Left kidney (tissue), 2 donors: ENCODE measurements around the gene TMTC1. TPM values are rescaled to one million over a fixed set of nuclear protein-coding genes. Genes with fewer than 3 reads are reported as not detected.
"Not testable (repeated sequence)": the region's sequence is repeated elsewhere in the genome, so short reads cannot be mapped to it uniquely, and the experiment has no call there.

ENCODE experiments used
- DNase-seq: peaks from one replicate; pipeline ENCODE4 v3.0.0-alpha.2; 2013
- polyA plus RNA-seq: library from polyadenylated mRNA; unstranded; fragments of 120-200 nt; gene quantifications from one replicate; pipeline ENCODE4 v1.2.1, GENCODE V29; 2013; ENCODE audit not compliant: insufficient read length

The TMTC1 gene
- polyA plus RNA-seq, 1 donor, result 26.2 TPM

DNA sequence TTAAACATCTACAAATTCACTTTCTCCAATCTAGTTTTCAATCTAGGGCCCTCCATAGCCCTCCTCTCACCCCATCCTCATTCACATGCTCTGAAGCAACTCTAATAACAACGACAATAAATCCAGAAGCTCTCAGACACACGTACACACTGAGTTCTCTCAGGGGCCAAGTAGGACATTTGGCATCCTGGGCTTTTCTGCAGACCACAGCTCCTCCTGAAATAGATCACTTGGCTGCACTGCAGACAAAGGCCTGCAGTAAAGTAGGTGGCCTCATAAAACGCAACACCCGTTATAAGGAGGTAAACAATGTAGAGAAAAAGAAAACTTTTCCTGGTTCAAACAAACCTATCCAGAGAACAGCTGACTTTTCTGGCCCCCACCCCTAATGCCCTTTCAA is 111.2 kb downstream of the TMTC1 start:
- no peak for DNase-seq

DNA sequence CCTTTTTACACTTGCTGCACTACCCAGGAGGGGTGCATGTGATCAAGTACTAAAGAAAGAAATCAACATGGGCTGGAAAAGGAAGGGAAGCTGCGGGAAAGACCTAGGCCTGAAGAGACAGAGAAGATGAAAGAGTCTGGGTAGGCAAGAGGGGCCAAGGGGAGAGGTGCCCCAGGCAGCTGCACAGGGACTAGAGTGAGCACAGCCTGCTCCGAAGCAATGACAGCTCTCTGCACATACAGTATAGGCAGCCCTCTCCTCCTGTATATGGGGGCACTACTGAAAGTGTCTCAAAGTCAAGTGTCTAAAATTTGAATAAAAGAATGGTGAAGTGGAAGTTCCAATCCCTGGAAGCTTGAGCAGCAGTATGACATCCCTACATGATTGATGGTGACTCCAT is 112.0 kb downstream of the TMTC1 start:
- no peak for DNase-seq

DNA sequence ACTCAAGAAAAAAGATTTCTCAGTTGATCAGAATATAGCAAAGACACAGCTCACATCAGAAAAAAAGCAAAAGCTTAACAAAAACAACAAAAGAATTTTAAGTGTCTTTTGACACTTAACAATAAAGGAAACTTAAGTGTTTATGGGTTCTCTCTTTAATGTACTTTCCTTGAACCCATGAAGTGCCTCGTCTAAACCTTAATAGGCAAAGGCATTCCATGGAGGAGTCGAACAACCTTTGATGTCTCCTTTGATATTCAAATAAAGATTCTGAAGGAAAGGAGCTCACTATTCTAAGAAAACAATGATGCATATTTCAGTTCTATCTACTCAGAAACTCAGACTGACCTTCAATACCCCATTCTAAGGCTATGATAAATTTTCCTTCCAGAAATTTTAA is 116.7 kb downstream of the TMTC1 start:
- no peak for DNase-seq

DNA sequence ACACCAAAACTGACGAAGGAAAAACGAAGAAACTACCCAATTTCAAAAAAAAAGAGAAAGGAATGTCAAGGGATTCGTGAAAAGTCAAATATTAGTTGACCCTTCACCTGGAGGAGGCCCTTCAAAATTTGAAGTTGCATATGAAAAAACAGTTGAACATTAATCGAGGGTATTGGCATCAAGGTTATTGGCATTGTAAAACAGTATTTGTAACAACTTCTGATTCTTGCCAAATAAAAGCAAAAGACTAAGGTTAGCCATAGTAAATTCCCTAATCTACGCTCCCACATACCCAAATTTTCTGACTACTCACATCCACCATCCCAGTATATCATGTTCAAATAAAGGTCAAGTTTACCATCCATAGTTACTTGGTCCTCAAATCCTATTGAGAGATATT is 118.6 kb downstream of the TMTC1 start:
- no peak for DNase-seq

DNA sequence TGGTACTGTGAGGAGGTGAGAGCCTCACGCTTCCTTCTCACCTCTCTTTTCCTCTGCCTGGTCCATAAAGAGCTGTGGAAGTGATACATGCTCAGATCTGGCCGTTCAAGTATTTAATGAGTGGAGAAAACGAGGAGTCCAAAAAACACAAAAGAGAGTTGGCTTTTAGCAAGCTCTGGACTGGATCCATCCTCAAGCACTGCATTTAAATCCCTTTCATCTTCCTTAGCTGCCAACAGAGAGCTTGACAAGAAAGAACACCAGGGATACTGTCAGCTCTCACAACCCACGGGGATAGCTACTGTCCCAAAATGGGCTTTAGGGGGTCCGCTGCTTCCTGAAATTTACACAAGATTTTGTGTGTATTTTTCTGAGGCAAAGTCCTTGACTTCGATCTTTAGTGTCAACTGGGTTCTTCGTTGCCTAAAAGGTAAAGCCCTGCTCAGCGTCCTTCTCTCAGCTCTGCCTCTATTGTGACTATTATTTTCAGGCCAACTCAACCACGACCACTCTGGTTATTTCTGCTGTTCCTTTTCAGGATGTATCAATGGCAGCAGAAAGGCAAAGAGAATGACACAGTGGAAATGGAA is 120.9 kb downstream of the TMTC1 start:
- no peak for DNase-seq

DNA sequence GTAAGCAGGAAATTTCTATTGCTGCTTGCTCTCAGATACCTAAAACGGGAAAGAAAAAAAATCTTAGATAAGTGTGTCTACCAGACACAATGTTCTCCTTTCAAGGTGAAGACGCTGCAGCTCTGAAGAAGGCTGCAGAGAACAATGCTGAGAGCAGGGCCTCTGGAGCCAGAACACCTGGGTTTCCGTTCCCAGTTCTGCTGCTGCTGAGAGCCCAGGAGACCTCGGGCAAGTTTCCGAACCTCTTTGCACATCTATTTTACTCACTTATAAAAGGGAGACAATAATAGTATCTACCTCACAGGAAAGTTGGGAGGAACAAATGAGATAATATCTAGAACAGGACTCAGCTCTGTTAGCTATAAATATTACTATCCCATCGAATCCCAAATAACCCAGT is 122.9 kb downstream of the TMTC1 start:
- no peak for DNase-seq

DNA sequence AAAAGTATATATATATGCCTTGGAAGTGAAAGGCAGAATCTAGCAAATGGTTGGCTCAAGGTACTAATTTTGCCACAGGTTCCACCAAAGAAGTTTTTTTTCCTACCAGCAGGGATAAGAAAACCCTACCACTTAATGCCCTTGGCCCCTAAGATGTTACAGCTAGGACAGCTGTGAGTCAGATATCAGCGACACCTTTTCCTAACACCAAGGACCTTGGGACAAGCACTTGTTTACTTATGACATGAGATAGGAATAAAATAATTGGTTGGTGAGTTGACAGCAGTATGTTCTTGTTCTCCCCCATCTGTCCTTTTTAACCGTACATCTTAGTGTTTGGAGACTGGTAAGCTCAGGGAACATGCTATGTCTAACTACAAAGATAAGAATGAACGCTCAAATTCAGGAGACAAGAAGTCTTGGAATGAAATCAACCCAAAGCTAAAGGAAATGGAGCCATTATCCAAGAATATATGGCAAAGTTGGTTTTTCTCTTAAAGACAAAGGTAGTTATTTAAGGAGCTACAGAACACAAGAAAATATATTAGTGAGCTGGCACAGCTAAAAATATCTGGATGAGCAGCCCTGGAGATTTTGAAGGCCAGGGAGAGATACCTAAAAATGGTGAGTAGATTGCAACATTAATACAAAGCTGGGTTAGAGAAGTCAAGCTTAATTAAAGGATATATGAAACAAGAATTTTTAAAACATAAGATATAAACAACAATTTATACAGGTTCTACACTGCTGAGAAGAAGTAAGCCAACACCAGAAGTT is 126.8 kb downstream of the TMTC1 start:
- no peak for DNase-seq

DNA sequence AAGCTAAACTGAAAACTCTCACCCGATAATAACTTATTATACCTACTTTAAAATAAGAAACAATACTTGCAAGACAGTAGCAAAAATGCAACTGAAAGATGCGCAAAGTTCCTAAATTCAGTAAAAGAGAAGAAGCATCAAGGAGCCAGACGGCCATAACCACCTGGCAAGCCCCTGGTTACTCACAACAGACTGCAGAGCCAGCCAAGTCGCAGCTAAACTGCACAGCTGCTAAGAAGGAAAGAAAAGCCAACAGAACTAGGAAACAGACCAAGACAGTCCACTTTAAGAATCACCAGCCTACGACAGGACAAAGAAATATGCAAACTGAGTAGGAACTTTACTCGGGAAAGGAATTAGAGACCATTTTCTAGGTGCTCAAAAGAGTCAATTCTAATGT is 127.9 kb downstream of the TMTC1 start:
- DNase-seq, result no peak

DNA sequence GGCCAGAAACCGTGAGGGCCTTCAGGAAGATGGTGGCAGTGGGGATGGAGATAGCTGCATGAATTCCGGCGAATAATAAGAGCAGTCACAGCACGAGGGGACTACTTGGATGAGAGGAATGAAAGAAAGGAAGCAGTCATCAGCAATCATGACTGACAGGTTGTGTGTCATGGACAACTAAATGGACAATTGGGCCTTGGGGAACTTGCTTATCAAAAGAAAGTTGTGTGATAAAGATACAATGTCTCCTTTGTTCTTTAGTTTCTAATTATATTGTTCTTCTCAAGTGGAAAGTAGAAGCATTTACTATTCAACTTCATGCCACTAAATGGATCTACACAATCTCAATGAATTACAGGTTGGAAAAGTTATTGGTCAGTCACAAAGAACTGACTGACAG is 130.5 kb downstream of the TMTC1 start:
- no peak for DNase-seq

DNA sequence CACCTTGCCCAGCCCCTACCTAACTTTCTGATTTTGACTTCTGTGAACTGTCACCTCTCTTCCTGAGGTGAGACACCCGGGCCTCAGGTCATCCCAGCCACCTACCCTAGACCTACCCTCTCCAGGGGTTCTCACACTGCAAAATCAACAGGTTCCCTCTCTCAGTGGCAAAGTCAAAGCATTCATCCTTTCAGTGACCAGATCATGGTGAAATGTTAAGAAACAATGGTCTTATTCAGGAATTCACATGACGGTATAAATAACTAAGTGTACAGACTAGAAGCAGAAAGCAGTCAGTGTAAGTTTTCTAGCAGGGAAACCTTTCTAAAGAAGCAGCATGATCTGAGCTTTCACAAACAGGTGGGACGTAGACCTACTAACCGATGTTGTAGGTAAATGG is 133.4 kb downstream of the TMTC1 start:
- DNase-seq, result no peak

DNA sequence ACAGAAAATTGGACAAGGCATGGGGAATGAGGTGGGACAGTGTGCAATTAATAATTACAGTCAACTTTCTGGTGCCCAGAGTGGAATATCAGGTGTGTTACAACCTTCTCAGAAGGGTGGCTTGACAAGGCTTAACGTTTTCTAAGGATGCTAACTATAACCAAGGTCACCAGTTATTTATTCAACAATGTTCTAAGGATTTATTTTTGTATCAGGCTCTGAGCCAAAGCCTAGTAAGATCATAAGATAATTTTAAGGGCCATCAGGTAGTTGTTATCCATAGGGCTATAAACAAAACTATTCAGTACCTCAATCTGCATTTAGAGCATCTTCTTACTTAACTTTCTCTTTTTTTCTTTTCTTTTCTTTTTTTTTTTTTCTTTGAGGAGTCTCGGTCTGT is 134.0 kb downstream of the TMTC1 start:
- DNase-seq, result no peak

DNA sequence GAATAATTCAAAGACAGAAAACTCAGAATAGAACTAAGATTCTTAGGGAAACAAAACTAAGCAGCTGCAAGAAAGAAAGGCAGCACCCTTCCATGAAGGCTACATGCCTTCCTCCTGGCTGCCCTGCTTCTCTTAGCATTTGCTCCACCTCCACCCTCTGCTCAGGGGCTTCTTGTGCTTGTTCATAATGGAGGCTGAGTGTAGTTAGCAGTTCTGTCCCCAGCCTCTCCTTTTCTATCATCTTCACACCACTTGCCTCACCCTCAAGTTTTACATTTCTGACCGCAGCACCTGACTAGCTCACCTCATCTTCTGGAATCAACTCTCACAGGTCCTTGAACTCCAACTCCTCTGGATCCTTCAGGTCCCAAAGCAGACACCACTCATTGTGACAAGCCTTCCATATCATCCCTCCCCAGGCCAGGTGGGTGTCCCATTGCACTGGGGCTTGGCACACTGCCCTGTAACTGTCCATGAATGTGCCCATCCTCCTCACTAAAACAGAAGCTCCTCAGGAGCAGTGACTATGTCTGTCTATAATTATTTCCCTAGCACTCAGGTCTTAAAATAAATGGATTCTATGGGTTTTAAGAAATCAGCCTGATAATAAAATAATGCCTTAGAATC is 139.1 kb downstream of the TMTC1 start:
- DNase-seq, result no peak

DNA sequence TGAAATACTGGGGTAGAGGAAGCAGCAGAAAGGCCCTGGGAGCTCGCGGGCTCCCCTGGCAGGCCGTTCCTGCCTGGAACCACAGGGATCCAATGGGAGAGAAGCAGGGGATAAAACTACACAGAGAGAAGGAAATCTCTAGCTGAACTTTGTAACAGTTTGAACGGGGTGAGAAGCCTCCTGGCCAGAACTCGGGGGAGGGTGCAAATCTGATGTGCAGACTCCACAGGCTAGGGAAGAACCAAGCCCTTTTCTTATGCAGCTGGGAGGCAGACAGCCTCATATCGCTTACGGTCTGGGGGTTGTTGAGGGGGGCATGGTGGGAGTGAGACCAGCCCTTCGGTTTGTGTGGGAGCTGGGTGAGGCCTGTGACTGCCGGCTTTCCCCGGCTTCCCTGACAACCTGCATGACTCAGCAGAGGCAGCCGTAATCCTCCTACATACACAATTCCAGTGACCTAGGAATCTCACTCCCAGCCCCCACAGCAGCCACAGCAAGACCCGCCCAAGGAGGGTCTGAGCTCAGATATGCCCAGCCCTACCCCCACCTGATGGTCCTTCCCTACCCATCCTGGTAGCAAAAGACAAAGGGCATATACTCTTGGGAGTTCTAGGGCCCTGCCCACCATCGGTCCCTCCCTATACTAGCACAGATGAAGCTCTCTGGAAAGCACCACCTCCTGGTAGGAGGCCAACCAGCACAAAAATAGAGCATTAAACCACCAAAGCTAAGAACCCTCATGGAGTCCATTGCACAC is 143.0 kb downstream of the TMTC1 start:
- DNase-seq, result peak; percentile 31

DNA sequence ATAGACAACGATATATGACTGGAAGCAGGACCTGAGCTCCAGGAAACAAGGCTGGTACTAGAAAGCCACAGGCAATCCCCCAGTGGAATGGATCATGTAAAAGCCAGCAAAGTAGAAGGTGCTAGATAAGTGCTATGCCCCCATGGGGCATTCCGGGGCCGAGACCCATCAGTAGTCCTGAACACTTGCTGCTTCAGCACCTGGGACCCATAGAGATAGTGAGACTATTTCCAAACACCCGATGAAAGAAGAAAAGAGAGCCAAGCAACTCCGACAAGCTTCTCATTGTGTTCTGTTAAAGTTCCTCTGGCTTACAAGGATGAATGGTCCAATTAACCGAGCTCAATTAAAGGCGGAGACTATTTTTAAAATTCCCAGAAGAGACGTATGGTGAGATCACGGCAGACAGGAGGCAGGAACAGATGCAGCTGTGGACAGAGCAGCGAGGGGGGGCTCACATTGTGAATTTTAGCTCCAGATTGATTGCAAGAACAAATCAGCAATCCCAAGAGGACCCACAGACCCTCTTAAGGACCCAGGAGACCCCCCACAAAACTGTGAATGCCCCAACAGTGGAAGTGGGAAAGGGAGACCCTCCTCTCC is 143.7 kb downstream of the TMTC1 start:
- DNase-seq, result no peak

DNA sequence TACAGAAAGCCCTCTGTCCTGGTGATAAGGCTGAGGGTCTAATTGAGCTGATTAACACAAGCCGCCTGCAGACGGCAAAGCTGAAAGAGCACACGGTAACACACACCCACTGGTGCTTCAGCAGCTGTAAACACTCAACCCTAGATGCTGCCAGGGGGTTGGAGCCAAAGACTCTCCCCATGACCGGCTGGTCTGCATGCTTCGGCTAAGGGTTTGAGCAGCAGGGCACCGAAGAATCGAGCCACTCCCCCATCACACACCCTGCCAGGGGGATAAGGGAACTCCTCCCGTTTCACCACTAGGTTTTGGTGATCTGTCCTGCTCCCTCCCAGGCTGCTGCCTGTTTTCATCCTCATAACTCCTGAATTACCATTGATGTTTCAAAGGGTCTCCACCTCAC is 145.2 kb downstream of the TMTC1 start:
- no peak for DNase-seq

DNA sequence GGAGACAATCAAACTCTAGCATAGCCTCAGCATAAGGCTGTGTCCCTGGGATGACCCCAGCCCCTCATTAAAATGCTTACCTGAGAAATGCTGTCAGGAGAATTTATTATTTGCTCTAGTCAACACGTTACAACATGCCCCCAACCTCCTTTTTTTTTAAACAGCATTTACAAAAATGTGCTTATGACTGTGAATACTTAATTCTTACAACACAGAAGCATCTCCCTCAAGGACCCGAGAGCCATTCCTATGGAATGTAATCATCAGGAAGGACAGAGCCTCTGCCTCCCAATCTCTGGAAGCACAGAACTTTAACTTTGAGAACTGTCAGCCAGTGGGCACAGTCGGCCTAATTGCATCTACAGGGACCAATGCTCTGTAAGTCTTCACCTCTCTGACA is 149.7 kb downstream of the TMTC1 start:
- no peak for DNase-seq

DNA sequence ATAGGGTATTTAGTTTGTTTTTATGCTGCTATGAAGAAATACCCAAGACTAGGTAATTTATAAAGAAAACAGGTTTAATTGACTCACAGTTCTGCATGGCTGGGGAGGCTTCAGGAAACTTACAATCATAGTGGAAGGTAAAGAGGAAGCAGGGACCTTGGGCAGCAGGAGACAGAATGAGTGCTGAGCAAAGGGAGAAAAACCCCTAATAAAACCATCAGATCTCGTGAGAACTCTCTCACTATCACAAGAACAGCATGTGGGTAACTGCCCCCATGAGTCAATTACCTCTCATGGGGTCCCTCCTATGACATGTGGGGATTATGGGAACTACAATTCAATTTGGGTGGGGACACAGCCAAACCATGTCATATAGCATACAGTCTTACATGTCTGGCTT is 153.6 kb downstream of the TMTC1 start:
- DNase-seq, result not testable (repeated sequence)

DNA sequence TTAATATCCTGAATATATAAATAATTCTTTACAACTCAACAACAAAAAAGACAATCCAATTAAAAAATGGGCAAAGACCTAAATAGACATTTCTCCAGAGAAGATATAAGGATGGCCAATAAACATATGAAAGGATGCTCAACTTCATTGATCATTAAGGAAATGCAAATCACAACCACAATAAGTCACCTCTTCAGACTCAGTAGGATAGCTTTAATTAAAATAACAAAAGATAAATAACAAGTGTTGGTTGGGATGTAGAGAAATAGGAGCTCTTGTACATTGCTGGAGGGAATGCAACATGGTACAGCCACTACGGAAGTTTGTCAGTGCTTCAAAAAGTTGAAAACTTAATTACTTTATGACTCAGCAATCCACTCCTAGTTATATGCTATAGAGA is 156.5 kb downstream of the TMTC1 start:
- DNase-seq, result no peak

DNA sequence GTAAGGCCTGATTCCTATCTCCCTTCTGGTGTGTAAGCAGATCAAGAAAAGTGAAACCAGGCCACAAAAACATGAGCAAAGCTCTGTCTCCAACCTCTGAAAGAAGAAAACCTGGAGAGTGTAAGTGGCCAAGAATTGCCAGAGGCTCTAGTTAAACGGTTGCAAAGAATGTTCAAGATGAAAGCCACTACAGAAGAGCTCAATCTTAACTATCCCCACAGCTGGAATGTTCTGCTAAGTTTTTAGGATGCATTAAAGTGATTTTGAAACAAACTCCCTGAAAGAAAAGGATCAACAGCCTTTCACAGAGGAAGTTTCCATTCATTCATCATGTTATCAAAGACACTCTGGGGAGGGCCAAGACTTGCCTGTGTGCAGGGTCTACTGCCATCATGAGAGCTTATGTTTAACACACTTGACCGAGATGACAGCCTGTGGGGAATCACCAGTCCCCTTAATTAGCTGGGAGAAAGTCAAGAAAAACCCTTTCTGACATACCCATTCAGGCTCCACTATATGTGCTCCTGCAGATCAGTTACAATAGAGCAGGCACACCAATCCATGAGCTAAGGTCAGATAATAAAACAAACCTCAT is 158.3 kb downstream of the TMTC1 start:
- no peak for DNase-seq

DNA sequence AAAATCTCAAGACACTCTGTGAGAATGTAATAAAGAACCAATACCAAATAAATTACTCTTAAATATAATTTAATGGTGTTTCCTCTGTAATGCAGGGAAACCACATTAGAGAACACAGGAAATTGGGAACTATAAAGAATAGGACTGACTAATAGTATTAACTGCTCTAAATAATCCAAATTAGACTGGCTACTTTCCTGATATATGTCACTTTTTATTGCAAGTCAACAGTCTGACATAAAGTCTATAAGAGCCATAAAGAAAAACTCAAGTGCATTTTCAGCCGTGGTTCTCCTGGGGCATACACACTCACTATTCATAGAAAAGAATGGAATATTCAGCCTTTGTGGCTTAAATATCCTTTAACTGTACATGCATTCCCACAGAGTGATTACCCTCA is 161.5 kb downstream of the TMTC1 start:
- DNase-seq, result no peak

DNA sequence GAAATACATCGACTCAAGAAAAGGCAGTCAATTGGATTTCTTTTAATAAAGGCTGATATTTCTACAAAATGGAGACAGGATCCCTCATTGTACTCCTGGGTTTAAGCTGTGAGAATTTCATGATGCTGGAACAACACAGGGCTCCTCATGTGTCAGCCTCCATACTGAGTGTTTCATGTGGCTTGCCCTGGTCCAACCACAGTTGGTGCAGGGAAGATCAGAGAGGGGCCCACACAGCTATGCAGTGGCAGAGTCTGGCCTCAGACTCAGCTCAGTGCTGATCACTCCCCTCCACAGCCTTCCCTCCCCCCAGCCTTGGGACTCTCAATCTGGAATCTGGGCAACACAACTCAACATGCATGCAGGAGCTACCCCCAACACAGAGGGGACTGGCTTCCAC is 163.7 kb downstream of the TMTC1 start:
- no peak for DNase-seq

DNA sequence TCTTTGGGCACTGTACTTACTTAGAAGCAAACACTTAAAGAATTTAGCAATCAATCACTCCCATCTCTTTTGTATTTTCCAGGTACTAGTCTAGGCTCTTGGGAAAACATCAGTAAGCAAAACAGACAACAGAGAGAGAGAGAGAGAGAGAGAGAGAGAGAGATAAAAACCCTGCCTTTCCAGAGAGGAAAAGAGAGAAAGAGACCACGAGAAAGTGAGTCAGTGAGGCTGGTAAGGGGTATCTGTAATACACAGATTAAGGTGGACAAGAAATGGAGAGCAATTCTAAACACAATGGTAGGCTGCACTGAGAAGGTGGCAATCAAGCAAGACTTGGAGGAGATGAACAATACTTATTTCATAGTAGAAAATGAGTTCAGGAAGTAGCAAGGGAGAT is 166.3 kb downstream of the TMTC1 start:
- no peak for DNase-seq
